Activated T-helper 2 cell treated with anti-CD3 and anti-CD28 coated beads, Interferon-gamma antibody, Interleukin-2, Interleukin-4, amounts not matched to agents 10 μg/mL and 5 μg/mL and 100 μg/mL, durations not matched to agents 14 hours and 24 hours and 36 hours (primary cell): ENCODE measurements around the gene GPATCH4. TPM values are rescaled to one million over a fixed set of nuclear protein-coding genes. Genes with fewer than 3 reads are reported as not detected.
"Not testable (repeated sequence)": the region's sequence is repeated elsewhere in the genome, so short reads cannot be mapped to it uniquely, and the experiment has no call there.

Experiments used
- DNase-seq: peaks from one replicate; pipeline ENCODE4 v3.0.0; 2021; ENCODE audit warnings: low spot score
- H3K27ac Mint-ChIP-seq: one replicate; pipeline ENCODE4 v1.8.0; 2021; ENCODE audit warnings: mixed read lengths
- H3K27me3 Mint-ChIP-seq: one replicate; pipeline ENCODE4 v1.8.0; 2021; ENCODE audit warnings: low read depth, mixed read lengths
- H3K36me3 Mint-ChIP-seq: one replicate; pipeline ENCODE4 v1.8.0; 2021; ENCODE audit warnings: low read depth, mixed read lengths
- H3K4me1 Mint-ChIP-seq: one replicate; pipeline ENCODE4 v1.8.0; 2021; ENCODE audit warnings: low read depth, mixed read lengths
- H3K4me3 Mint-ChIP-seq: one replicate; pipeline ENCODE4 v1.8.0; 2021; ENCODE audit warnings: low read depth, mild to moderate bottlenecking, moderate library complexity, mixed read lengths
- H3K9me3 Mint-ChIP-seq: one replicate; pipeline ENCODE4 v1.8.0; 2021; ENCODE audit warnings: mixed read lengths
- intact Hi-C: fragments of 100-400 bp; cut with micrococcal nuclease; formaldehyde crosslinking; loops from one replicate; pipeline ENCODE4 v1.15.1; 2023
- total RNA-seq: library from RNA; stranded (reverse); gene quantifications from 2 replicates; pipeline ENCODE4 v1.2.3, GENCODE V29; 2022

GPATCH4 gene
- total RNA-seq, 1 donor from 2014 or later = 73.7 TPM

DNA sequence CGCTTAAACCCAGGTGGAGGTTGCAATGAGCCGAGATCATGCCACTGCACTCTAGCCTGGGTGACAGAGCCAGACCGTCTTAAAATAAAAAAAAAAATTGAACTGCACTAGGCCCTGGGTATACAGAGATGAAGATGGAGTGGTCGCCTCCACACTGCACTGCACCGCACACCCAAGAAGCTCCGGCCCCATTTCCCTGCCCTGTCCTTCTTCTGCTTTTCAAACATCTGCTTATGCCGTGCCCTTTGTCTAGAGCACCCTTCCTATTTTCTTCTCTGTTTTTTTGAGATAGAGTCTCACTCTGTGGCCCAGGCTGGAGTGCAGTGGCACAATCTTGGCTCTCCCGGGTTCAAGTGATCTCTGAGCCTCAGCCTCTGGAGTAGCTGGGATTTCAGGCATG is 46.3 kb downstream of the GPATCH4 start:
- Mint-ChIP-seq H3K27me3 (no peaks in the 10 kb centered on the region), H3K4me3 (no peak overlapping the region), H3K9me3 (no peaks in the 10 kb centered on the region), H3K27ac (no peak overlapping the region), H3K36me3 (peaks cover 23% of the 10 kb centered on the region), H3K4me1 (peaks cover 3% of the 10 kb centered on the region)
- intact Hi-C loops = no loop called here
- DNase-seq = no peak

DNA sequence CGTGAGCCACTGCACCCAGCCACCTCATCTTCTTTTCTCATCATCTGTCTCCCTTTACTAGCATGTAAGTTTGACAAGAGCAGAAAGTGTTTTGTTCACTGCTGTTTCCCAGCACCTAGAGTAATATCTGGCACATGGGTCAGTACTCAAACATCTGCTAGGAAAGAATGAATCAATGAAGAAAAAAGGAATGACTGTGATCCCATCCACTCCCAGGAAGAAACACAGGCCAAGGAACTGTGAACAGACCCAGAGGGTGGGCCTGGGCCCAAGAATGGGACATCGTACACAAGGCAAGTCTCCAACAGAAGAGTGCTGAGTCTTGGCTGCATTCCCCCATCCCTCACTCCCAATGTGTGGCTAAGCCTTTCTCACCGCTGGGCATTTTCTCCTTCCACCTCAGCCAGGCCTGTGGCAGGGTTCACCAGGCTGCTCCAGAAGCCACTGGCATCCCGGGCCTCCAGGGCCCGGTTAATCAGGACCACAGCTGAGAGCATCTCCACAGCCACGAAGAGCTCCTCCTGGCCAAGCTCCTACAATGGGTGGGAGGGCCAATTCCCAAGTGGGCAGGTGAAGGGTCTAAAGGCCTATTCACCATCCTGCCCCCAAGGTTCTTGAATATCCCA is 47.3 kb downstream of the GPATCH4 start:
- intact Hi-C loops = no loop called here
- no peaks in the 10 kb centered on the region for H3K9me3 Mint-ChIP-seq
- H3K36me3 Mint-ChIP-seq = peaks cover 18% of the 10 kb centered on the region
- H3K27ac Mint-ChIP-seq = no peak overlapping the region
- no peaks in the 10 kb centered on the region for H3K27me3 Mint-ChIP-seq
- no peak for DNase-seq
- peaks cover 3% of the 10 kb centered on the region for H3K4me1 Mint-ChIP-seq
- H3K4me3 Mint-ChIP-seq = no peak overlapping the region

DNA sequence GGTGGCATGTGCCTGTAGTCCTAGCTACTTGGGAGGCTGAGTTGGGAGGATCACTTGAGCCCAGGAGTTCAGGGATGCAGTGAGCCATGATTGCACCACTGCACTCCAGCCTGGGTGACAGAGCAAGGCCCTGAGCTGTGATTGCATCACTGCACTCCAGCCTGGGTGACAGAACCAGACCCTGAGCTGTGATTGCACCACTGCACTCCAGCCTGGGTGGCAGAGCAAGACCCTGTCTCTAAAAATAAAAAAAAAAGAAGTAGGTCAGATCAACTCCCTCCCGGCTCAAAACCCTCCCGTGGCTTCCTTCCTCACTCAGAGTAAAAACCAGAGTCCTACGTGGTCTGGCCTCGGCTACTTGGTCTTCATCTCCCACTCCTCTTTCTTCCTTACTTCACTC is 48.3 kb downstream of the GPATCH4 start:
- peaks cover 18% of the 10 kb centered on the region for H3K36me3 Mint-ChIP-seq
- DNase-seq, H3K27me3 Mint-ChIP-seq, intact Hi-C loops, H3K4me1 Mint-ChIP-seq, H3K4me3 Mint-ChIP-seq, H3K27ac Mint-ChIP-seq, H3K9me3 Mint-ChIP-seq: not testable (repeated sequence)

DNA sequence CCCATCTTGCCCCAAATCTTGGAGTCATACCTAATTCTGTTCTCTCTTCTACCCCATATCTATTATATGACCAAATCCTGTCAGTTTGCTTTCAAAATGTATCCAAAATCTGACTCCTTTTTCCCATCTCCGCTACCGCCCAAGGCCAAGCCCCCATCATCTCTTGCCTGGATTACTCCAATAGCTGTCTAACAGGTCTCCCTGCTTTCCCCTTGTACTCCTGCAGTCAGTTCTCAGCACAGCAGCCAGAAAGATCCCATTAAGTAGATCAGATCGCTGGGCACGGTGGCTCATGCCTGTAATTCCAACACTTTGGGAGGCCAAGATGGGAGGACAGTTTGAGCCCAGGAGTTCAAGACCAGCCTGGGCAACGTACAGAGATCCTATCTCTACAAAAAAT is 48.8 kb downstream of the GPATCH4 start:
- Mint-ChIP-seq H3K9me3 (no peaks in the 10 kb centered on the region), H3K4me3 (no peak overlapping the region), H3K27me3 (no peaks in the 10 kb centered on the region), H3K36me3 (peaks cover 18% of the 10 kb centered on the region), H3K27ac (no peak overlapping the region), H3K4me1 (peaks cover 3% of the 10 kb centered on the region)
- intact Hi-C loops = no loop called here
- no peak for DNase-seq

DNA sequence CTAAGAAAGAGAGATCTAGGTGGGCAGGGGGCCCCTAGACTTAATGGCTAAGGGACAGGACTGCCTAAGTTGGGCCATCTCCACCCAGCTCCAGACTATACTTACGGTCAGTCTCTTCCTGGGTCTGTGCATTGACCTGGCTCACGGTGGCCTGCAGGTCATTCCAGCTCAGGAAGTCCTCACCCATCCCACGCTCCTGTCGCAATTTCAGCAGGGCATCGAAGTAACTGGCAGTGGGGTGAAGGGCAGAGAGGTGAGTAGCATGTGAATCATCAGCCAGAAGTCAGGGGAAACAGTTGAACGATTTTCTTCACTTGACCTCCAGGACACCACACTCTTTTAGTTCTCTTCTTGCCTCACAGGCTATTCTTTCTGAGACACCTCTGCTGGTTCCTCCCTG is 49.4 kb downstream of the GPATCH4 start:
- H3K36me3 Mint-ChIP-seq = peaks cover 18% of the 10 kb centered on the region
- DNase-seq = no peak
- intact Hi-C loops = no loop called here
- no peaks in the 10 kb centered on the region for H3K9me3 Mint-ChIP-seq
- H3K4me3 Mint-ChIP-seq = no peak overlapping the region
- H3K4me1 Mint-ChIP-seq = peaks cover 3% of the 10 kb centered on the region
- no peaks in the 10 kb centered on the region for H3K27me3 Mint-ChIP-seq
- no peak overlapping the region for H3K27ac Mint-ChIP-seq

DNA sequence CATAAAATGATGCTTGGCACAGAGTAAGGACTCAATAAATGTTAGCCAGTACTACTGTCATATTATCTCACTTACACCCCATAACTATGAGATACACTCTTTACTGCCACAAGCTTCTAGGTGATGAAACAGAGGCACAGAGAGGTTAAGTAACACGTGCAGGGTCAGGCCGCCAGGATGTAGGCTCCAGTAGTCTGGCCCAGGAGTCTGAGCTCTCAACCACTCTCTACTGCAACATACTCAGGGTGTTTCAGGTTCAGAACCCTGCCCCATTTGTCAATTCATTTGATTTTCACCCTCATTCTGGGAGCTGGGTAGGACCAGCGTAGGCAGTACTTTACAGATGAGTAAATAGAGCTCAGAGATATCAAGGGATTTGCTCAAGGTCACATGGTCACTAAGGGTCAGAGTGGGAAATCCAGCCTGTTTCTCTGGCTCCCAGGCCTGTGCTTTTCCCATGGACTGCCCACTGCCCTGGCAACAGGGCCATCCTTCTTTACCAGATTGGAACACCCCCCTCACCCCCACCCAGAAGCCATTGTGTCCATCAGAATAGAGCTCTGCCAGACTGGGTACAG is 50.1 kb downstream of the GPATCH4 start:
- Mint-ChIP-seq H3K9me3 (no peaks in the 10 kb centered on the region), H3K27ac (no peak overlapping the region), H3K4me3 (no peak overlapping the region), H3K4me1 (peaks cover 3% of the 10 kb centered on the region), H3K36me3 (peaks cover 13% of the 10 kb centered on the region), H3K27me3 (no peaks in the 10 kb centered on the region)
- intact Hi-C loops = no loop called here
- no peak for DNase-seq

DNA sequence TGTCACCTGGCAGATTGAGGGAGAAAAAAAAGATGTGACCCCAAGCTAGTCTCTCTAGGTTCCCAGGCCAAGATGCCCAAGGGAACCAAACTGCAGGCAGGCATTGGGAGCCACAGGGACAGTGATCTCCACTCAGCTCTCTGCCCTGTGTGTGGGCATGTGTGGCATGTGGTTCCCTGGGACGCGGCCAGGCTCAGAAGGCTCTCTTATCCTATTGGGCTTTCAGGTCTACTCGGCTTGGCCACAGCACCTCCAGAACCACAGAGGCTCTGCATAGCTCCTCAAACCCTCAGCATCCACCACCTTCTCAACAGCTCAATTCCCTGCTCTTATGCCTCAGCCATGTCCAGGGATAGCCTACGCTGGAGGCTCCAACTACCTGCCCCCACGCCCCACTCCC is 50.9 kb downstream of the GPATCH4 start:
- Mint-ChIP-seq H3K27me3 (no peaks in the 10 kb centered on the region), H3K9me3 (no peaks in the 10 kb centered on the region), H3K36me3 (peaks cover 6% of the 10 kb centered on the region), H3K4me1 (peaks cover 3% of the 10 kb centered on the region), H3K4me3 (no peak overlapping the region), H3K27ac (no peak overlapping the region)
- intact Hi-C loops = no loop called here
- no peak for DNase-seq

DNA sequence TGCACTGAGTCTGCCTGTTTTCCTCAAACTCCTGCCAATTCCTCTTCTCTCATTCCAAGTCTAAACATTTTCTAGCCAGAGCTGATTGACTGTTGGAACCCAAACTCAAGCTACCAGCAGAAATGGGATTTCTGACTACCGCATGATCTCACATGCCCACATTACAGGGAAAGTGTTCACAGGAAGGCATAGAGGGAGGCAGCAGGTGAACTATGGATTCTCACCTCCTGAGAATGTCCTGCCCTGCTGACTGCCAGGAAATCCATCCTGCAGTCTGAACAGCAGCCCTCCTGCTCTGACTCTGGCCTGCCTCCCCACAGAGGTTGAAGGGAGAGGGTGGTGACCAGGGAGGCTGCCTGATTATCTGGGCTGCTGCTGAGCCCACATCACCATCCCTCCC is 51.4 kb downstream of the GPATCH4 start:
- Mint-ChIP-seq H3K27me3 (no peaks in the 10 kb centered on the region), H3K9me3 (no peaks in the 10 kb centered on the region), H3K36me3 (peaks cover 6% of the 10 kb centered on the region), H3K4me3 (no peak overlapping the region), H3K4me1 (peaks cover 6% of the 10 kb centered on the region), H3K27ac (no peak overlapping the region)
- intact Hi-C loops = no loop called here
- no peak for DNase-seq

DNA sequence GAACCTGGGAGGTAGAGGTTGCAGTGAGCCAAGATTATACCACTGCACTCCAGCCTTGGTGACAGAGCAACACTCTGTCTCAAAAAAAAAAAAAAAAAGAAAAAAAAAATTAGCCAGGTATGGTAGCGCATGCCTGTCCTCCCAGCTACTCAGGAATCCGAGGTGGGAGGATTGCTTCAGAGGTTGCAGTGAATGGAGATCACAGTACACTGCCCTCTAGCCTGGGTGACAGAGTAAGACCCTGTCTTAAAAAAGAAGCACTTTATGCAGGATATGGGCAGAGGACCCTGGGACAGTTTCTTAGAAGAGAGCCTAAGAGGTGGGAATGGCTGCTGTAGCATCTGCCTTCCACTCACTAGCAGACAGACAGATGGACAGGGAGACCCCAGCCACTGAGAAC is 51.9 kb downstream of the GPATCH4 start:
- no peaks in the 10 kb centered on the region for H3K27me3 Mint-ChIP-seq
- H3K36me3 Mint-ChIP-seq = peaks cover 6% of the 10 kb centered on the region
- DNase-seq = no peak
- H3K27ac Mint-ChIP-seq = no peak overlapping the region
- H3K4me1 Mint-ChIP-seq = peaks cover 9% of the 10 kb centered on the region
- no peak overlapping the region for H3K4me3 Mint-ChIP-seq
- no peaks in the 10 kb centered on the region for H3K9me3 Mint-ChIP-seq
- intact Hi-C loops = no loop called here

DNA sequence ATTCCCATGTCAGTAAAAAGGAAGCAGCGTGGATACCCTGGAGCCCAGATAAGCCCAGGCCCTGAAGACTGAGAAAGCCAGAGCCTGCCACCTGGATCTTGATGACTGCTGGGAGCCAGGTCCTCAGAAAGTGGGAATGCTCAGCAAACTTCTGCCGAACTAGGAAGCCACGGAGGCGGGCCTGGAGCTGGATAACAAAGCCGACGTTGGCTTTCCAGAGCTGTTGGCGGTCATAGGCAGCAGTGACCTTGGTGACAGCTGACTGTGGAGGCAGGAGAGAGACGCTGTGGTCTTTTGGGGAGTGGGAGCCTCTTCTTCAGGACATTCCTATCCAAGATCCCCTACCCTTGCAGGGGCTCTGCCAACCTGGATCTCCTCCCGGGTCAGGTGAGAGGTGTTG is 53.3 kb downstream of the GPATCH4 start:
- no peak overlapping the region for H3K4me3 Mint-ChIP-seq
- H3K36me3 Mint-ChIP-seq = peaks cover 7% of the 10 kb centered on the region
- intact Hi-C loops = no loop called here
- no peaks in the 10 kb centered on the region for H3K27me3 Mint-ChIP-seq
- peaks cover 7% of the 10 kb centered on the region for H3K4me1 Mint-ChIP-seq
- H3K9me3 Mint-ChIP-seq = no peaks in the 10 kb centered on the region
- no peak overlapping the region for H3K27ac Mint-ChIP-seq
- DNase-seq = no peak

DNA sequence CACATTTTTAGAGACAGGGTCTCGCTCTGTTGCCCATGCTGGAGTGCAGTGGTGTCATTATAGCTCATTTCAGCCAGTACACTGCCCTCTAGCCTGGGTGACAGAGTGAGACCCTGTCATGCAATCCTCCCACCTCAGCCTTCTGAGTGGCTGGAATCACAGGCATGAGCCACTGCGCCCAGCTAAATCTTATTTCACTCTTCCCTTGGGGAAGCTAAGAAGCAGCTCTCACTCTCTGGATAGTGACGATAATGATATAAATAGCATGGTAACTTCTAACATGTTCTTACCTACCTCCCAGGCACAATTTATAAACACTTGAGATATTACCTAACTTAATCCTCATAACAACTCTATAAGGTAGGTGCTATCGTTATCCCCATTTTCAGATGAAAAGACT is 53.8 kb downstream of the GPATCH4 start:
- intact Hi-C loops = no loop called here
- H3K9me3 Mint-ChIP-seq = no peaks in the 10 kb centered on the region
- H3K4me1 Mint-ChIP-seq = peaks cover 7% of the 10 kb centered on the region
- H3K27me3 Mint-ChIP-seq = no peaks in the 10 kb centered on the region
- no peak overlapping the region for H3K27ac Mint-ChIP-seq
- no peak for DNase-seq
- peaks cover 8% of the 10 kb centered on the region for H3K36me3 Mint-ChIP-seq
- no peak overlapping the region for H3K4me3 Mint-ChIP-seq

DNA sequence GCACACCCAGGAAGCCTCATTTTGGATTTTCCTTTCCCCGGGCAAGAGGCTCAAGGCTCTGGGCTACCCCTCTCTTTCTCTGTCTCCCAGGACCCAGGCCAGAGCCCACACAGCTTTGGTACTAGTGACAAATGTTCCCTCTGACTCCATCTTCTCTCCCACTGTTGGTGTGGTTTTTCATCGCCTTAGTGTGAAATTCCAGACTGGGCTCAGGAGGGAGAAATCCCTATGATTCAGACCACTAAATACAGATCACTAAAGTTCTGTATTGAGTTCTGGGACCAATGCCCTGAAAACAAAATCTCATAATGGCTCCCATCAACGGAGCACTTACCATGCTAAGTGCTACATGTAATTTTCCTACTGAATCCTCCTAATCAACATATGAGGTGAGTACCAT is 55.0 kb downstream of the GPATCH4 start:
- no peak for DNase-seq
- H3K36me3 Mint-ChIP-seq = peaks cover 10% of the 10 kb centered on the region
- intact Hi-C loops = no loop called here
- no peak overlapping the region for H3K27ac Mint-ChIP-seq
- H3K4me3 Mint-ChIP-seq = no peak overlapping the region
- H3K9me3 Mint-ChIP-seq = no peaks in the 10 kb centered on the region
- no peaks in the 10 kb centered on the region for H3K27me3 Mint-ChIP-seq
- peaks cover 7% of the 10 kb centered on the region for H3K4me1 Mint-ChIP-seq

DNA sequence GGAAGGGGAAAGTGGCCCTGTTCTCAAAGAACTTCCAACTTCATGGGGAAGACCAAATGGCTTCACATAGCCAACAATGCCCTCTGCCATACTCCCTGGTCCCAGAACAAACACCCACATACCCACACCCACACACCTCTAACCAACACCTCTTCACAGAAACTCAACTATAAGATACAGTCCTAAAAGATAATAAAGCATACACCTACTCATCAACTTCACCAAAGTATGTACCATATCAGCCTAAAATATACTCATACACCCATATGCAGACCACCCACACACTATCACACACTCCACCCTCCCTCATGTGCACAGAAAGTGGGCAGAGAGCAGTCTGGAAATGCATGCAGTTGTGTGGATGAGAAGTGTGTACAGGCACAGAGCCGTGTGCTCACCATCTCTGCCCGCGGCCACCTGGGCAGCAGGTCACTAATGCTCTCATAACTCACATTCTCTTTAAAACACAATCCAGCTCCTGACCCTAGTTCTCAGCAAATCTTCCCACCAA is 56.6 kb downstream of the GPATCH4 start:
- Mint-ChIP-seq H3K4me3 (no peak overlapping the region), H3K36me3 (peaks cover 13% of the 10 kb centered on the region), H3K4me1 (peaks cover 7% of the 10 kb centered on the region), H3K9me3 (no peaks in the 10 kb centered on the region), H3K27ac (no peak overlapping the region), H3K27me3 (no peaks in the 10 kb centered on the region)
- intact Hi-C loops = no loop called here
- no peak for DNase-seq
